Cerebellar cortex (tissue), 1 donor: ENCODE results near the gene PALLD.

Experiments used
- DNase-seq: peaks from one replicate; pipeline ENCODE4 v3.0.0-alpha.2; 2015; ENCODE audit warnings: low spot score

PALLD gene

GRCh38 chr4:168647646-168648375 lies 151.0 kb downstream of the PALLD start:
- DNase-seq, result no peak

GRCh38 chr4:168648494-168648893 lies 151.6 kb downstream of the PALLD start:
- DNase-seq, result no peak

GRCh38 chr4:168648929-168649328 lies 152.1 kb downstream of the PALLD start:
- no peak for DNase-seq

GRCh38 chr4:168651374-168651773 lies 154.5 kb downstream of the PALLD start:
- DNase-seq, result no peak

GRCh38 chr4:168651864-168652263 lies 155.0 kb downstream of the PALLD start:
- DNase-seq, result no peak

GRCh38 chr4:168652755-168653154 lies 155.9 kb downstream of the PALLD start:
- DNase-seq, result no peak

GRCh38 chr4:168654104-168654847 lies 157.4 kb downstream of the PALLD start:
- DNase-seq, result no peak

- DNase-seq, result no peak
Measured at GRCh38 chr4:168654848-168655174, 158.0 kb downstream of the PALLD start.

GRCh38 chr4:168655182-168655581 lies 158.3 kb downstream of the PALLD start:
- DNase-seq, result no peak

GRCh38 chr4:168656055-168656660 lies 159.3 kb downstream of the PALLD start:
- DNase-seq, result no peak

- no peak for DNase-seq
Measured at GRCh38 chr4:168656946-168657473, 160.2 kb downstream of the PALLD start.

- DNase-seq, result no peak
Measured at GRCh38 chr4:168658751-168659150, 161.9 kb downstream of the PALLD start.

GRCh38 chr4:168659741-168660465 lies 163.1 kb downstream of the PALLD start:
- DNase-seq, result no peak

GRCh38 chr4:168662297-168662984 lies 165.6 kb downstream of the PALLD start:
- no peak for DNase-seq

- DNase-seq, result no peak
Measured at GRCh38 chr4:168664242-168664891, 167.5 kb downstream of the PALLD start.

- DNase-seq, result no peak
Measured at GRCh38 chr4:168666531-168666930, 169.7 kb downstream of the PALLD start.

GRCh38 chr4:168667376-168667775 lies 170.5 kb downstream of the PALLD start:
- no peak for DNase-seq

- no peak for DNase-seq
Measured at GRCh38 chr4:168667921-168668320, 171.1 kb downstream of the PALLD start.

- no peak for DNase-seq
Measured at GRCh38 chr4:168673476-168673875, 176.6 kb downstream of the PALLD start.

- DNase-seq, result no peak
Measured at GRCh38 chr4:168674077-168674747, 177.4 kb downstream of the PALLD start.

GRCh38 chr4:168674866-168675265 lies 178.0 kb downstream of the PALLD start:
- DNase-seq, result no peak
